ENCODE data around the gene MPZL2. TPM values are rescaled to one million over a fixed set of nuclear protein-coding genes. Genes with fewer than 3 reads are reported as not detected.

The MPZL2 gene
- total RNA-seq, 1 experiment from 2014 or later = 0.26 TPM

GRCh38 chr11:118304568-118305248, 40.6 kb upstream of the MPZL2 start, which contains the start of gene CD3E:
TSS of gene CD3E (plus strand) at chr11:118304730. CDS start at chr11:118304953, 223 bp downstream.
- no CpG with 5 or more reads among the region's 8 CpGs for WGBS (ENCODE audit: extremely low coverage, insufficient read length, low lambda C conversion rate)
- H3K18ac ChIP-seq (ENCODE audit: insufficient read length, low read depth, low read length) = no peak within 1 kb of the TSS
- no peak within 1 kb of the TSS for H2BK120ac ChIP-seq (ENCODE audit: low read depth, low read length, poor library complexity, severe bottlenecking)
- no peaks in the 10 kb centered on the region for H3K4me1 ChIP-seq (ENCODE audit: insufficient read depth, low read length)
- H3K4me1 Mint-ChIP-seq = peaks cover 3 to 4% of the 10 kb centered on the region in 2 experiments
- no peaks in the 10 kb centered on the region for H3K9me3 ChIP-seq (ENCODE audit: control insufficient read depth, low read depth, low read length)
- no peak within 1 kb of the TSS for H3K4me3 Mint-ChIP-seq
- H4K8ac ChIP-seq (replicated peaks; ENCODE audit: insufficient read length, low read depth, low read length) = no peak within 1 kb of the TSS
- peaks cover 40% of the 10 kb centered on the region for H3K27me3 Mint-ChIP-seq (ENCODE audit: low read depth)
- no peak within 1 kb of the TSS for H2AFZ ChIP-seq (ENCODE audit: low read length)
- H3K79me2 ChIP-seq (ENCODE audit: insufficient read depth, low read length) = no peaks in the 10 kb centered on the region
- no peak for TF ChIP-seq CTCF (conservative IDR thresholded peaks at IDR 0.05)
- H3K79me1 ChIP-seq (ENCODE audit: insufficient read depth, low read depth, low read length, poor library complexity, severe bottlenecking) = no peaks in the 10 kb centered on the region
- no peak within 1 kb of the TSS for H2BK12ac ChIP-seq (ENCODE audit: insufficient read length, low read depth, low read length)
- H3K4me2 ChIP-seq (ENCODE audit: insufficient read depth, insufficient read length, low read length) = no peak within 1 kb of the TSS
- DNase-seq = no peak
- H3K9ac ChIP-seq (ENCODE audit: extremely low read depth, insufficient read length, low read length) = no peak within 1 kb of the TSS
- H4K5ac ChIP-seq (ENCODE audit: insufficient read length, low read depth, low read length) = no peak within 1 kb of the TSS
- no peak within 1 kb of the TSS for H3K27ac Mint-ChIP-seq
- H2BK15ac ChIP-seq (ENCODE audit: low read depth, low read length) = no peak within 1 kb of the TSS
- H2BK5ac ChIP-seq (ENCODE audit: insufficient read length, low read length) = no peak within 1 kb of the TSS
- no peaks in the 10 kb centered on the region for H3K27me3 ChIP-seq (ENCODE audit: insufficient read depth, low read length)
- H3K23me2 ChIP-seq (ENCODE audit: insufficient read length, low read depth, low read length, poor library complexity, severe bottlenecking) = no peaks in the 10 kb centered on the region
- H3T11ph ChIP-seq (ENCODE audit: low read length) = no peak within 1 kb of the TSS
- no peak within 1 kb of the TSS for H3K4ac ChIP-seq (ENCODE audit: low read depth, low read length)
- H3K56ac ChIP-seq (ENCODE audit: insufficient read length, low read depth, low read length) = no peak within 1 kb of the TSS
- no peaks in the 10 kb centered on the region for H4K20me1 ChIP-seq (ENCODE audit: control insufficient read depth, insufficient read depth, insufficient read length)
- H3K9me3 Mint-ChIP-seq = no peaks in the 10 kb centered on the region
- no peak within 1 kb of the TSS for H3K14ac ChIP-seq (ENCODE audit: insufficient read depth, low read length)
- H2AK5ac ChIP-seq (ENCODE audit: insufficient read length, low read length) = no peak within 1 kb of the TSS
- no peak within 1 kb of the TSS for H3K23ac ChIP-seq (ENCODE audit: insufficient read length, low read depth, low read length)
- H3K27ac ChIP-seq (ENCODE audit: insufficient read length, low read depth, low read length) = no peak within 1 kb of the TSS
- no peak within 1 kb of the TSS for H4K91ac ChIP-seq (ENCODE audit: insufficient read length, low read depth, low read length)
- H2BK20ac ChIP-seq (ENCODE audit: low read depth, low read length, poor library complexity, severe bottlenecking) = no peak within 1 kb of the TSS
- no peaks in the 10 kb centered on the region for H3K36me3 Mint-ChIP-seq (ENCODE audit: insufficient read depth in 1 of 3, low read depth in 3 of 3)

Data from H9 (cell line).